ENCODE results near the gene ARHGEF1. TPM values are rescaled to one million over a fixed set of nuclear protein-coding genes. Genes with fewer than 3 reads are reported as not detected.

ARHGEF1 gene
- total RNA-seq, 1 donor from 2014 or later, result 114 TPM

DNA sequence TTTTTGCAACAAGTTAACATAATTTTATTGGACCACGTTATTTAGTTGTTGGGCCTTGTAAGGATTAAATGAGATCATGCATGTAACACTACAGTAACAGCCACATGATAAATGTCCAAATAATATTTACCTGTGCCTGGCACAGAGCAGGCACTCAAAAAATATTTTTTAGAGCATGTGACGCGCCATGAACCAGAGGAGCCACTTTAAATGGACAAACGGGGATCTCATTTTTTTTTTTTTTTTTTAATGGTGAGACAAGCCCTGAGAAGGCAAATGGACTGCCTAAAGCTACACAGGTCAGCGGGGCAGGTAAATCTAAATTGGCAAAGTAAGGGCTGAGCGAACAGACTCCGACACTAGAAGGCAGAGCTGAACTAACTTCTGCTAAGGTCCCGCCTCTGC lies 23.8 kb upstream of the ARHGEF1 start:
- Histone ChIP-seq H3K9me3 (no peaks in the 10 kb centered on the region), H3K4me1 (peaks cover 35% of the 10 kb centered on the region), H3K27me3 (no peaks in the 10 kb centered on the region), H3K4me3 (peak overlapping the region; percentile 94 to 95), H3K27ac (no peak overlapping the region), H3K36me3 (peaks cover 0 to 22% of the 10 kb centered on the region in 2 donors)
- TF ChIP-seq, protein P1, sequence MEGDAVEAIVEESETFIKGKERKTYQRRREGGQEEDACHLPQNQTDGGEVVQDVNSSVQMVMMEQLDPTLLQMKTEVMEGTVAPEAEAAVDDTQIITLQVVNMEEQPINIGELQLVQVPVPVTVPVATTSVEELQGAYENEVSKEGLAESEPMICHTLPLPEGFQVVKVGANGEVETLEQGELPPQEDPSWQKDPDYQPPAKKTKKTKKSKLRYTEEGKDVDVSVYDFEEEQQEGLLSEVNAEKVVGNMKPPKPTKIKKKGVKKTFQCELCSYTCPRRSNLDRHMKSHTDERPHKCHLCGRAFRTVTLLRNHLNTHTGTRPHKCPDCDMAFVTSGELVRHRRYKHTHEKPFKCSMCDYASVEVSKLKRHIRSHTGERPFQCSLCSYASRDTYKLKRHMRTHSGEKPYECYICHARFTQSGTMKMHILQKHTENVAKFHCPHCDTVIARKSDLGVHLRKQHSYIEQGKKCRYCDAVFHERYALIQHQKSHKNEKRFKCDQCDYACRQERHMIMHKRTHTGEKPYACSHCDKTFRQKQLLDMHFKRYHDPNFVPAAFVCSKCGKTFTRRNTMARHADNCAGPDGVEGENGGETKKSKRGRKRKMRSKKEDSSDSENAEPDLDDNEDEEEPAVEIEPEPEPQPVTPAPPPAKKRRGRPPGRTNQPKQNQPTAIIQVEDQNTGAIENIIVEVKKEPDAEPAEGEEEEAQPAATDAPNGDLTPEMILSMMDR (IDR thresholded peaks at IDR 0.05), result no peak
- TF ChIP-seq POLR2A (IDR thresholded peaks at IDR 0.05) (no peak), POLR2AphosphoS5 (IDR thresholded peaks at IDR 0.05; ENCODE audit: insufficient read depth in 1 of 2, low read depth in 1 of 2) (no peak)
- intact Hi-C loops (cut with DNase I), result no loop called here
- no peak for DNase-seq (ENCODE audit: extremely low spot score in 2 of 2)

DNA sequence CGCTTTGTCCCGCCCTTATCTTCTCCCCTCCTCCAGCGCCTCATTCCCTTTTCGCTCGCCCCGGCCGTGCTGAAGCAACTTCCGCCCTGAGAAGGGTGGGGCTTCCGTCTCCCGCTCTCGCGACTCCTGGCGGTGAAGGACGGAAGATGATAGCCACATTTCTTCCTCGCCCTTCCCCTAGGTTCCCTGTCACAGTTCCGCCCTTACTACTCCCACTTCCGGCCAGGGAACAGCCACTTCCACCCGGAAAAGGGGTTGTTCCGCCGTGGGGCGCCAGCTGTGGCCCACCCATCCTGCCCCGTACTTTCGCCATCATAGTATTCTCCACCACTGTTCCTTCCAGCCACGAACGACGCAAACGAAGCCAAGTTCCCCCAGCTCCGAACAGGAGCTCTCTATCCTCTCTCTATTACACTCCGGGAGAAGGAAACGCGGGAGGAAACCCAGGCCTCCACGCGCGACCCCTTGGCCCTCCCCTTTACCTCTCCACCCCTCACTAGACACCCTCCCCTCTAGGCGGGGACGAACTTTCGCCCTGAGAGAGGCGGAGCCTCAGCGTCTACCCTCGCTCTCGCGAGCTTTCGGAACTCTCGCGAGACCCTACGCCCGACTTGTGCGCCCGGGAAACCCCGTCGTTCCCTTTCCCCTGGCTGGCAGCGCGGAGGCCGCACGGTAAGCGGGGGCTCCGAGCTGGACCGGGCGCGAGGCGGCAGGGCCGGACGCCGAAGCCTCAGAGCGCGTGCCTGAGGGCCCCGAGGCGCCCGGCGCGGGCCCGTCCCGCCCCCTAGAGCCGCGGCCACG lies 23.2 kb upstream of the ARHGEF1 start, which contains the start of gene RPS19:
RPS19 (plus strand) TSS at position 638 of the 801 bp plus-strand sequence. CDS start 520 bp downstream, outside the sequence.
- TF ChIP-seq POLR2AphosphoS5 (IDR thresholded peaks at IDR 0.05; ENCODE audit: insufficient read depth in 1 of 2, low read depth in 1 of 2) (peak; percentile 94 to 97), POLR2A (IDR thresholded peaks at IDR 0.05) (no peak)
- TF ChIP-seq, protein P1 (IDR thresholded peaks at IDR 0.05), result peak; percentile 6 to 77 (median 33)
- Histone ChIP-seq H3K27ac (peak within 1 kb of the TSS; percentile 92), H3K9me3 (no peaks in the 10 kb centered on the region), H3K36me3 (peaks cover 0 to 28% of the 10 kb centered on the region in 2 donors), H3K4me3 (peak within 1 kb of the TSS; percentile 94 to 95), H3K27me3 (no peaks in the 10 kb centered on the region), H3K4me1 (peaks cover 41% of the 10 kb centered on the region)
- peak; percentile 98 to 99 for DNase-seq (ENCODE audit: extremely low spot score in 2 of 2)
- intact Hi-C loops (cut with DNase I), result no loop called here

DNA sequence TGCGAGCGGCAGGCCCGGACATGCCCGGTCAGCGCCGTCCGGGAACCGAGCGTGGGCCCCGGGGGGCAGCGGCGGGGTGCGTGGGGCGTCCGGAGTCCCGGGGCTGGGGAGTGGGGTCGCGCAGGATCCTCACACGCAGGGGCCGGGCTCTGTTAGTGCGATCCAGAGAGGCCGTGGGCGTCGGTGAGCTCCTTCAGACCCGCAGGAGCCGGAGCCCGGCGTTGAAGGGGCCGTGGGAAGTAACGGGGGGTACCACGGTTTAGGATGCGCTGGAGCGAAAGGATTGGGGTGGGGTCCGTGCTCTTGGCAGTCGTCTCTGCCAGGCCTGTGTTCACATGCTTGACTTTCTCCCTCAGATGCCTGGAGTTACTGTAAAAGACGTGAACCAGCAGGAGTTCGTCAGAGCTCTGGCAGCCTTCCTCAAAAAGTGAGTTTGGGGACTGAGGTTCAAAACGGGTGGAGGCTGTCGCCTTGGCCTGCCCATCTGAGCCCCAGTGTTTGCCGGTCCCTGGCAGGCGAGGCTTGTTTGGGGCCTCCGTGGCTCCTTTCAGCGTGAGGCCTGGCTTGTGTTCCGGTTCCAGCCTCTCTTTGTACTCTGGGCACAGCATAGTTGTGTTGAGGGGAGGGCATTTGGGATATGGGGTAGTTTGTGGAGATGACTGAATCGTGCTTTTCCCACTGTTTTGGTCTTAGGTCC lies 22.4 kb upstream of the ARHGEF1 start:
- H3K27ac ChIP-seq, result peak overlapping the region; percentile 92
- TF ChIP-seq POLR2AphosphoS5 (IDR thresholded peaks at IDR 0.05; ENCODE audit: insufficient read depth in 1 of 2, low read depth in 1 of 2) (no peak), POLR2A (IDR thresholded peaks at IDR 0.05) (no peak)
- TF ChIP-seq, protein P1 (IDR thresholded peaks at IDR 0.05), result no peak
- DNase-seq (ENCODE audit: extremely low spot score in 2 of 2), result no peak
- peak overlapping the region; percentile 94 to 95 for H3K4me3 ChIP-seq
- no peaks in the 10 kb centered on the region for H3K9me3 ChIP-seq
- intact Hi-C loops (cut with DNase I), result no loop called here
- peaks cover 0 to 35% of the 10 kb centered on the region in 2 donors for H3K36me3 ChIP-seq
- H3K4me1 ChIP-seq, result peaks cover 44% of the 10 kb centered on the region
- no peaks in the 10 kb centered on the region for H3K27me3 ChIP-seq

DNA sequence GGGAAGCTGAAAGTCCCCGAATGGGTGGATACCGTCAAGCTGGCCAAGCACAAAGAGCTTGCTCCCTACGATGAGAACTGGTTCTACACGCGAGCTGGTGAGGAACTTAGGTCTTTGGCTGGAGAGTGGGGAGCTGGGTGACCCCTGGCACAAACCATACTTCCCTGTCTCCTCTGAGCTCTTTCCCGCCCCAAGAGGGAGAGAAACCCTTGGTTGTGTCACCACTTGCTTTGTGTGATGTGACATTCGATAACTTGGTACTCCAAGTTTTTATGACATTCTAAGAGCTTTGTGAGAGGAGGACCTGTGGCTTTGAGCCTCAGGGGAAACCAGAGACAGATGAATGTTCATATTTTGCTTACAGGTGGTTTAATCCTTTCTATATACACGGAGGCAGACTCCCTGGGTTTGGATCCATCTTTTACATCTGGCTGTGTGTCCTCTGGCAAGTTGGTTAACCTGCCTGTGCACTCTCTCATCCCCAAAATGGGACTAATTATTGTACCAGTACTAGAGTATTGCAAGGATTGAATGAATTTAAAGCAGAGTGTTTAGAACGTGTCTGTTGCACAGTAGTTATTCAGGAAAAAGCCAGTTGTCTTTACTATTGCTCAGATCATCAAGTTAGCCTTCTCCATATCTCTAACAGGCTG lies 21.7 kb upstream of the ARHGEF1 start:
- H3K36me3 ChIP-seq, result peaks cover 0 to 35% of the 10 kb centered on the region in 2 donors
- intact Hi-C loops (cut with DNase I), result no loop called here
- TF ChIP-seq, protein P1 (IDR thresholded peaks at IDR 0.05), result no peak
- TF ChIP-seq POLR2AphosphoS5 (IDR thresholded peaks at IDR 0.05; ENCODE audit: insufficient read depth in 1 of 2, low read depth in 1 of 2) (no peak), POLR2A (IDR thresholded peaks at IDR 0.05) (no peak)
- H3K4me1 ChIP-seq, result peaks cover 50% of the 10 kb centered on the region
- peak overlapping the region; percentile 92 for H3K27ac ChIP-seq
- H3K4me3 ChIP-seq, result peak overlapping the region; percentile 94 to 95
- no peaks in the 10 kb centered on the region for H3K9me3 ChIP-seq
- DNase-seq (ENCODE audit: extremely low spot score in 2 of 2), result no peak
- H3K27me3 ChIP-seq, result no peaks in the 10 kb centered on the region
